Activated T-helper 1 cell treated with anti-CD3 and anti-CD28 coated beads, Interleukin-12 subunit alpha, Interleukin-12 subunit beta, Interleukin-2, Interleukin-4 antibody, amounts not matched to agents 30 ng/mL and 10 ng/mL and 1 ng/mL, durations not matched to agents 14 hours and 24 hours and 36 hours (primary cell): ENCODE data around the gene WDR6. TPM values are rescaled to one million over a fixed set of nuclear protein-coding genes. Genes with fewer than 3 reads are reported as not detected.
"Not testable (repeated sequence)": the region's sequence is repeated elsewhere in the genome, so short reads cannot be mapped to it uniquely, and the experiment has no call there.

Experiments used
- DNase-seq: peaks from one replicate; pipeline ENCODE4 v3.0.0; 2021; ENCODE audit warnings: low spot score
- H3K27ac Mint-ChIP-seq: one replicate; pipeline ENCODE4 v1.8.0; 2021; ENCODE audit warnings: mild to moderate bottlenecking, mixed read lengths
- H3K27me3 Mint-ChIP-seq: one replicate; pipeline ENCODE4 v1.8.0; 2022; ENCODE audit warnings: mild to moderate bottlenecking, moderate library complexity, mixed read lengths; ENCODE audit not compliant: insufficient read depth
- H3K36me3 Mint-ChIP-seq: one replicate; pipeline ENCODE4 v1.8.0; 2021; ENCODE audit warnings: low read depth, mixed read lengths
- H3K4me1 Mint-ChIP-seq: one replicate; pipeline ENCODE4 v1.8.0; 2021; ENCODE audit warnings: low read depth, mixed read lengths
- H3K4me3 Mint-ChIP-seq: one replicate; pipeline ENCODE4 v1.8.0; 2021; ENCODE audit warnings: mild to moderate bottlenecking, moderate library complexity, mixed read lengths
- H3K9me3 Mint-ChIP-seq: one replicate; pipeline ENCODE4 v1.8.0; 2021; ENCODE audit warnings: mixed read lengths
- intact Hi-C: fragments of 100-400 bp; cut with micrococcal nuclease; formaldehyde crosslinking; loops from one replicate; pipeline ENCODE4 v1.15.1; 2024
- total RNA-seq: library from RNA; stranded (reverse); gene quantifications from 2 replicates; pipeline ENCODE4 v1.2.3, GENCODE V29; 2022

The WDR6 gene
- total RNA-seq, 1 donor from 2014 or later = 143 TPM

- DNase-seq = no peak
- Mint-ChIP-seq H3K27ac (no peak overlapping the region), H3K36me3 (peaks cover 21% of the 10 kb centered on the region), H3K9me3 (no peaks in the 10 kb centered on the region), H3K4me1 (peaks cover 12% of the 10 kb centered on the region), H3K4me3 (no peak overlapping the region), H3K27me3 (no peaks in the 10 kb centered on the region)
- intact Hi-C loops = no loop called here
These were observed 9.2 kb upstream of the WDR6 start for GRCh38 chr3:48997714-48998637.

DNA sequence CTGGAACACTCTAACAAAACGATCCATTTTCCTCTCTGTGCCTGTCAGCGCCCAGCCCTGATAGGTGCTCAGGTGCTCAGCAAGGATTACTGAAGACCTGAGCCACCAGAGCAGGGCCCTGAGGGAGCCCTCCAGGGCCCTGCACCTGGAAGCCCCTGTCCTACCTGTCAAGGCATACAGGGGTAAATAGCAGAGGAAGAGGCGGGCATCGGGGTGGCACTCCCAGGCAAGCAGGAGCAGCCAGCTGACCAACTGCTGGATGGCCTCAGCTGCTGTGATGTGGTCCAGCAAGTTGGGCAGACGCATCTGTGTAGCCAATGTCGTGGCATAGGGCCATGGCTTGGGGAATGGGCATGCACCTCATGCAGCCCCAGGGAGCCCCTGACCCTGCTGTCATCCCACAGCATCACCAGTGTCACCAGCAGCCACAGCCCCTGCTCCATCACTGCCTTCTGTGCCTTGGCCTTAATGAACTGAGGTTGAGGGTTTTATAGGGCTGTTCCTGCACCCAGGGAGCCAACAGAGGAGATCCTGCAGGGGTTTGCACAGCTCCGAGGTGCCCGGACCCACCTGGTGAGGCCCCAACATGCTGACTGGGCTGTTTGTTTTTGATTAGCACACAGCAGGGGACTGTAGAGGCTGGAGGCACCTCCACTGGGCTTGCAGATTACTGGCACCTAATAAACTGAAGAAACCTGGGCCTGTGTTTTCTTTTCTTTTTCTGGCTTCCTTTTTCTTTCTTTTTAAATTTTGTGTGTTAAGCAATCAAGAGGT, 7.9 kb upstream of the WDR6 start:
- no peaks in the 10 kb centered on the region for H3K4me1 Mint-ChIP-seq
- intact Hi-C loops = no loop called here
- no peaks in the 10 kb centered on the region for H3K27me3 Mint-ChIP-seq
- H3K9me3 Mint-ChIP-seq = no peaks in the 10 kb centered on the region
- no peak overlapping the region for H3K27ac Mint-ChIP-seq
- peaks cover 14% of the 10 kb centered on the region for H3K36me3 Mint-ChIP-seq
- H3K4me3 Mint-ChIP-seq = no peak overlapping the region
- DNase-seq = no peak

DNA sequence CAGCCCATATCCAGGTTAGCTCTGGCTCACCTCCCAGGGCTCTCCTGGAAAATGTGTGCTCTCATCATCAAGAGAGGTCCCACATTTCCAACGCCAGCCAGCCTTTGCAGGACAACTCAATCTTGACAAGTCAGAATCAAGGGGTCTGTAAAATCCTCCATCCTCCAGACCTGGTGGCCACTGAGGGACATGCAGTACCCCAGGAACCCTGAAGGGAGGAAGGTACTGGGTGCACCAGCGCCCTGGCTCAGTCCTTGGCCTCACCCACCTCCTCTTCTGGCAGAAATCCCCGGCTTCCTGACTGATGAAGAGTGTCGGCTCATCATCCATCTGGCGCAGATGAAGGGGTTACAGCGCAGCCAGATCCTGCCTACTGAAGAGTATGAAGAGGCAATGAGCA, 6.0 kb upstream of the WDR6 start:
- no peak overlapping the region for H3K27ac Mint-ChIP-seq

GRCh38 chr3:49004352-49005302, 2.6 kb upstream of the WDR6 start:
- DNase-seq = no peak
- intact Hi-C loops = loop anchor here (5.0 kb wide), 2 partner anchors 107 to 287 kb away; partner anchors contain the start of genes IP6K2 and SLC25A20
- H3K27me3 Mint-ChIP-seq = no peaks in the 10 kb centered on the region
- no peak overlapping the region for H3K27ac Mint-ChIP-seq
- no peaks in the 10 kb centered on the region for H3K9me3 Mint-ChIP-seq
- H3K36me3 Mint-ChIP-seq = peaks cover 14% of the 10 kb centered on the region
- no peak overlapping the region for H3K4me3 Mint-ChIP-seq
- peaks cover 25% of the 10 kb centered on the region for H3K4me1 Mint-ChIP-seq

More for the DNA sequence above, 6.0 kb upstream of the WDR6 start:
- Mint-ChIP-seq H3K9me3 (no peaks in the 10 kb centered on the region), H3K4me3 (no peak overlapping the region), H3K4me1 (no peaks in the 10 kb centered on the region), H3K36me3 (peaks cover 6% of the 10 kb centered on the region), H3K27me3 (no peaks in the 10 kb centered on the region)
- DNase-seq = no peak
- intact Hi-C loops = no loop called here

DNA sequence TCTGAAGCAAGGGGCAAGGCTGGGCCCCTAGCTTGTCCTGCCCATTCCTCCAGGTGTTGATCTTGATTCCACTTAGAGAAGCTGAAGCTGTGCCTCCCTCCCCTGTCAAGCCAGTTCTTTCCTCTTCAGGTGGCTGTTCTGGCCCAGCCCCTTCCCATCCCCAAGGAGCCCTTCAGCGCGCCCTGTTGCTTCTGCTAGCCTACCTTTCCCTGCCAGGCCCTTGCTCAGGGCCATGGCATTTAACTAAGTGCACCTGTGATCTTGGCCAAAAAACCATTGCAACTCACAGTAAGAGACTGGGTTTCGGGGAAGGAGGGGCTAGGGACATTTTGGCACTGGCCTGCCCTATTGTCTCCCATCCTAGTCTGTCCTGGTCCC, 1.9 kb upstream of the WDR6 start:
- Mint-ChIP-seq H3K36me3 (peaks cover 14% of the 10 kb centered on the region), H3K27me3 (no peaks in the 10 kb centered on the region), H3K9me3 (no peaks in the 10 kb centered on the region), H3K4me3 (no peak overlapping the region), H3K4me1 (peaks cover 25% of the 10 kb centered on the region), H3K27ac (no peak overlapping the region)
- DNase-seq = no peak
- intact Hi-C loops = loop anchor here (5.0 kb wide), 2 partner anchors 108 to 288 kb away; partner anchors contain the start of genes IP6K2 and SLC25A20

- Mint-ChIP-seq H3K27ac (peak overlapping the region; percentile 58), H3K36me3 (peaks cover 14% of the 10 kb centered on the region), H3K4me3 (peak overlapping the region; percentile 98), H3K27me3 (no peaks in the 10 kb centered on the region), H3K9me3 (no peaks in the 10 kb centered on the region), H3K4me1 (peaks cover 25% of the 10 kb centered on the region)
- DNase-seq = no peak
- intact Hi-C loops = loop anchor here (2.0 to 5.0 kb wide), 4 partner anchors 109 to 737 kb away; partner anchors contain the start of genes IP6K2, PFKFB4 and SLC25A20
These were observed 1.2 kb upstream of the WDR6 start for GRCh38 chr3:49005998-49006397.

DNA sequence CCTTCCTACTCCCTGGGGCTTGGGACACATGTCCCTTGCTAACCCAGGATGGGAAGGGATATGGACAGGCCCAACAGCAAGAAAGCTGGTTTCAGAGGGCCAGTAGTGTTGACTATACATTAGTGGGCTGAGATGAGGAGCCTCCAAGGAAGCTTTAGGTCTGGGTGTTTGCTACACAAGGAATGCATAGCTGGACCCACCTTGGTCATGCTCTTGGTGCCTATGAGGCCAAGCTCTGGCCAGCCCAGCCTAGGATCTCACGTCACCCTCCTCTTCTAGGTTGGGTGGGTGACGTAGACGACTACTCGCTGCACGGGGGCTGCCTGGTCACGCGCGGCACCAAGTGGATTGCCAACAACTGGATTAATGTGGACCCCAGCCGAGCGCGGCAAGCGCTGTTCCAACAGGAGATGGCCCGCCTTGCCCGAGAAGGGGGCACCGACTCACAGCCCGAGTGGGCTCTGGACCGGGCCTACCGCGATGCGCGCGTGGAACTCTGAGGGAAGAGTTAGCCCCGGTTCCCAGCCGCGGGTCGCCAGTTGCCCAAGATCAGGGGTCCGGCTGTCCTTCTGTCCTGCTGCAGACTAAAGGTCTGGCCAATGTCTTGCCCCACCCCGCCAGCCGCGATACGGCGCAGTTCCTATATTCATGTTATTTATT, 653 bp upstream of the WDR6 start:
- Mint-ChIP-seq H3K36me3 (peaks cover 14% of the 10 kb centered on the region), H3K27ac (peak overlapping the region; percentile 100), H3K4me3 (peak overlapping the region; percentile 98), H3K27me3 (no peaks in the 10 kb centered on the region), H3K4me1 (peaks cover 25% of the 10 kb centered on the region), H3K9me3 (no peaks in the 10 kb centered on the region)
- intact Hi-C loops = loop anchor here (1.0 to 5.0 kb wide), 11 partner anchors 12 to 738 kb away; partner anchors contain the start of genes ARIH2, DAG1, DALRD3 and IMPDH2
- no peak for DNase-seq

GRCh38 chr3:49007771-49008528, 759 bp downstream of the WDR6 start:
- intact Hi-C loops = loop anchor here (1.0 to 5.0 kb wide), 11 partner anchors 10 to 739 kb away; partner anchors contain the start of genes ARIH2, DAG1, DALRD3 and IMPDH2

DNA sequence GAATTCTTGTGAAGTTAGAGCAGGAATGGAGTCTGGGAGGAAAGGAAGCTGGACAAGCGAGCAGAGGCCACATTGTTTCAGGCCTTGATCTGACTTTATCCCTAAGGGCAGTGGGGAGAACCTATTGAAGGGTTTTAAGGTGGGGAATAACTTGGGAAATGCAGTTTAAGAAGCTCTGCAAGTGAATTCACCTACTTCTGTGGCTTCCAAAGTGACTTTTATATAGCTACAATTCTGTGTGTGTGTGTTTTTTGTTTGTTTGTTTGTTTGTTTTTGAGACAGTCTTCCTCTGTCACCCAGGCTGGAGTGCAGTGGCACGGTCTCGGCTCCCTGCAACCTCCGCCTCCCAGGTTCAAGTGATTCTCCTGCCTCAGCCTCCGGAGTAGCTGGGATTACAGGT, 1.4 kb downstream of the WDR6 start:
- H3K36me3 Mint-ChIP-seq = peaks cover 13% of the 10 kb centered on the region
- intact Hi-C loops = loop anchor here (5.0 kb wide), 2 partner anchors 111 to 291 kb away; partner anchors contain the start of genes IP6K2 and SLC25A20

More at GRCh38 chr3:49007771-49008528, 759 bp downstream of the WDR6 start:
- Mint-ChIP-seq H3K27ac (peak overlapping the region; percentile 100), H3K9me3 (no peaks in the 10 kb centered on the region), H3K36me3 (peaks cover 13% of the 10 kb centered on the region), H3K4me1 (peaks cover 29% of the 10 kb centered on the region), H3K4me3 (peak overlapping the region; percentile 98), H3K27me3 (no peaks in the 10 kb centered on the region)
- DNase-seq = peak; percentile 87

DNA sequence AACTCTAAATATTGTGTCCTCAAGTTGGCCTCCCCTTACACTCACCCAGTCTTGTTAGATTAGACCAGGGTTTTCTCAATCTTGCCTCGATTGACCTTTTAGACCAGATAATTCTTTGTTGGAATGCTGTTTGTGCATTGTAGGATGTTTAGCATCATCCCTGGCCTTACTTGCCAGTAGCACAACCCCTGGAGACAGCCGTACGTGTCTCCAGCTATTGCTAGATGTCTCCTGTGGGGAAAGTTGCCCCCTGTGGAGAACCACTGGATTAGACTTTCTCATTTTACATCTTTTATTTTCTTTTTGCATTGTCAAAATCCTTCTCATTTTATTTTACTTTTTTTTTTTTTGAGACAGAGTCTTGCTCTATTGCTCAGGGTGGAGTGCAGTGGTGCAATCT, 2.2 kb downstream of the WDR6 start:
- no peak overlapping the region for H3K27ac Mint-ChIP-seq
- intact Hi-C loops = loop anchor here (5.0 kb wide), 2 partner anchors 112 to 292 kb away; partner anchors contain the start of genes IP6K2 and SLC25A20
- peaks cover 13% of the 10 kb centered on the region for H3K36me3 Mint-ChIP-seq
- no peak for DNase-seq
- H3K4me1 Mint-ChIP-seq = peaks cover 29% of the 10 kb centered on the region
- no peaks in the 10 kb centered on the region for H3K9me3 Mint-ChIP-seq
- peak overlapping the region; percentile 65 for H3K4me3 Mint-ChIP-seq
- H3K27me3 Mint-ChIP-seq = no peaks in the 10 kb centered on the region

More for the DNA sequence above, 1.4 kb downstream of the WDR6 start:
- not testable (repeated sequence) for H3K9me3 Mint-ChIP-seq, H3K27me3 Mint-ChIP-seq, DNase-seq
- Mint-ChIP-seq H3K27ac (peak overlapping the region; percentile 100), H3K4me3 (peak overlapping the region; percentile 98), H3K4me1 (peaks cover 29% of the 10 kb centered on the region)

DNA sequence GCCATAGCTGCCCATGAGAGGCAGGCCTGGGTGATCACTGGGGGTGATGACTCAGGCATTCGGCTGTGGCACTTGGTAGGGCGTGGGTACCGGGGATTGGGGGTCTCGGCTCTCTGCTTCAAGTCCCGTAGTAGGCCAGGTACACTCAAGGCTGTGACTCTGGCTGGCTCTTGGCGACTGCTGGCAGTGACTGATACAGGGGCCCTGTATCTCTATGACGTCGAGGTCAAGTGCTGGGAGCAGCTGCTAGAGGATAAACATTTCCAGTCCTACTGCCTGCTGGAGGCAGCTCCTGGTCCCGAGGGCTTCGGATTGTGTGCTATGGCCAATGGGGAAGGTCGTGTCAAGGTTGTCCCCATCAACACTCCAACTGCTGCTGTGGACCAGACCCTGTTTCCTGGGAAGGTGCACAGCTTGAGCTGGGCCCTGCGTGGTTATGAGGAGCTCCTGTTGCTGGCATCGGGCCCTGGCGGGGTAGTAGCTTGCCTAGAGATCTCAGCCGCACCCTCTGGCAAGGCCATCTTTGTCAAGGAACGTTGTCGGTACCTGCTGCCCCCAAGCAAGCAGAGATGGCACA, 5.3 kb downstream of the WDR6 start:
- peaks cover 23% of the 10 kb centered on the region for H3K36me3 Mint-ChIP-seq
- H3K4me1 Mint-ChIP-seq = peaks cover 25% of the 10 kb centered on the region
- intact Hi-C loops = no loop called here
- H3K27me3 Mint-ChIP-seq = no peaks in the 10 kb centered on the region
- H3K27ac Mint-ChIP-seq = no peak overlapping the region
- H3K4me3 Mint-ChIP-seq = no peak overlapping the region
- DNase-seq = no peak
- H3K9me3 Mint-ChIP-seq = no peaks in the 10 kb centered on the region
